Measurements from ENCODE around the gene PRKAR2B. TPM values are rescaled to one million over a fixed set of nuclear protein-coding genes. Genes with fewer than 3 reads are reported as not detected.

Gene PRKAR2B
- total and polyA plus RNA-seq, 2 experiments from 2014 or later, result 42.3 to 70.4 TPM

DNA sequence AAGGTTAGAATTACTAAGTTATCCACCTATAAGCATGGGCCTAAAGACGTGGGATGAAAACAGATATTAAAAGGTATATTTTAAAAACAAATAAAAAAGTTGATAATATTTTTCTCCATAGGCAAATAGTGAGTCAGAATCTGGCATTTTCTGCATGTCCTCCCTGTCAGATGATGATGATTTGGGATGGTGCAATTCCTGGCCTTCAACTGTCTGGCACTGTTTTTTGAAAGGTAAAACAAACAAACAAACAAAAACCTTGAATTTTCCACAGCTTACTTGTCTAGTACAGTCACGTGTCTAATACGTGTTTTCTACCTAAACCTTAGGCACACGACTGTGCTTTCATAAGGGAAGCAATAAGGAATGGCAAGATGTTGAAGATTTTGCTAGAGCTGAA is 141.7 kb downstream of the PRKAR2B start:
- no peaks in the 10 kb centered on the region for H3K27me3 ChIP-seq
- H3K27ac ChIP-seq, result no peak overlapping the region
- no peaks in the 10 kb centered on the region for H3K9me3 ChIP-seq (ENCODE audit: low read depth)
- H3K36me3 ChIP-seq, result peaks cover 77% of the 10 kb centered on the region
- H3K4me1 ChIP-seq (ENCODE audit: low read depth), result no peaks in the 10 kb centered on the region
- no peak for DNase-seq (ENCODE audit: low read depth in 1 of 2, low spot score in 1 of 2)
- no peak overlapping the region for H3K4me3 ChIP-seq
- TF ChIP-seq, protein P1, sequence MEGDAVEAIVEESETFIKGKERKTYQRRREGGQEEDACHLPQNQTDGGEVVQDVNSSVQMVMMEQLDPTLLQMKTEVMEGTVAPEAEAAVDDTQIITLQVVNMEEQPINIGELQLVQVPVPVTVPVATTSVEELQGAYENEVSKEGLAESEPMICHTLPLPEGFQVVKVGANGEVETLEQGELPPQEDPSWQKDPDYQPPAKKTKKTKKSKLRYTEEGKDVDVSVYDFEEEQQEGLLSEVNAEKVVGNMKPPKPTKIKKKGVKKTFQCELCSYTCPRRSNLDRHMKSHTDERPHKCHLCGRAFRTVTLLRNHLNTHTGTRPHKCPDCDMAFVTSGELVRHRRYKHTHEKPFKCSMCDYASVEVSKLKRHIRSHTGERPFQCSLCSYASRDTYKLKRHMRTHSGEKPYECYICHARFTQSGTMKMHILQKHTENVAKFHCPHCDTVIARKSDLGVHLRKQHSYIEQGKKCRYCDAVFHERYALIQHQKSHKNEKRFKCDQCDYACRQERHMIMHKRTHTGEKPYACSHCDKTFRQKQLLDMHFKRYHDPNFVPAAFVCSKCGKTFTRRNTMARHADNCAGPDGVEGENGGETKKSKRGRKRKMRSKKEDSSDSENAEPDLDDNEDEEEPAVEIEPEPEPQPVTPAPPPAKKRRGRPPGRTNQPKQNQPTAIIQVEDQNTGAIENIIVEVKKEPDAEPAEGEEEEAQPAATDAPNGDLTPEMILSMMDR (IDR thresholded peaks at IDR 0.05; ENCODE audit: low read depth, low read length), result no peak

DNA sequence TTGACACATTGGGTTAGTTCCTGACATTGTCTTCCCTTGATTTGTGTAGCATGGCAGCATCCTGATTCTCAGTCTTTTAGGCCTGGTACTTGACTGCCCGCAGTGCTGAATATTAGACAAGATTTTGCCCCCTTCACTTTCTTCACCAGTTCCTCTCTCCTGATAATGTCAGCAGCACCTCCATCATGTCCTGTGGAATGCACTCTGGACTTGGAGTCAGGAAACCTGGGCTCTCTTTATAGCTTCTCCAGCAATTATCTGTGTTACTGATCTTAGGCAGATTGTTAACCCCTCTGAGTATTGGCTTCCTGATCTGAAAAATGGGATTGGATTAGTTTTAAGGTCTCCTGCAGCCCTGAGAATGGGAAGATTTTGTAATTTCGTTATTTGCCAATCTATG is 143.3 kb downstream of the PRKAR2B start:
- TF ChIP-seq, protein P1 (IDR thresholded peaks at IDR 0.05; ENCODE audit: low read depth, low read length), result no peak
- Histone ChIP-seq H3K27me3 (no peaks in the 10 kb centered on the region), H3K36me3 (peaks cover 72% of the 10 kb centered on the region), H3K9me3 (ENCODE audit: low read depth) (no peaks in the 10 kb centered on the region), H3K4me3 (no peak overlapping the region), H3K4me1 (ENCODE audit: low read depth) (no peaks in the 10 kb centered on the region), H3K27ac (peak overlapping the region; percentile 3)
- no peak for DNase-seq (ENCODE audit: low read depth in 1 of 2, low spot score in 1 of 2)

DNA sequence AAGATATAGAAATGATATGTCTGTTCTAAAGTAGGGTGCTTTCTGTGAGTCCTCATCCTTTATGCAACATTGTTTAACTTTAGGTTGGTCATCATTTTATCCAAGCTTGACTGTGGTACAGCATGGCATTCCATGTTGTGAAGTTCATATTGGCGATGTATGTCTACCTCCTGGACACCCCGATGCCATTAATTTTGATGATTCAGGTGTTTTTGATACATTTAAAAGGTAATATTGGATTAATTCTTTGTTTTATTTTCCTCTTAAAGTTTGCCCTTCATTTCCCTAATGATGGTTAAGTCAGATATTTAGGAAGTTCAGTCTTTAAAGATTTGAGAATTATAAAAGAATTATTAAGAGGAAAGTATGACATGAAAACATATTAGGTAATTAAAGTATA is 145.6 kb downstream of the PRKAR2B start:
- Histone ChIP-seq H3K9me3 (ENCODE audit: low read depth) (no peaks in the 10 kb centered on the region), H3K27me3 (no peaks in the 10 kb centered on the region), H3K4me3 (no peak overlapping the region), H3K36me3 (peaks cover 72% of the 10 kb centered on the region), H3K27ac (no peak overlapping the region), H3K4me1 (ENCODE audit: low read depth) (peaks cover 4% of the 10 kb centered on the region)
- no peak for DNase-seq (ENCODE audit: low read depth in 1 of 2, low spot score in 1 of 2)
- TF ChIP-seq, protein P1 (IDR thresholded peaks at IDR 0.05; ENCODE audit: low read depth, low read length), result no peak

DNA sequence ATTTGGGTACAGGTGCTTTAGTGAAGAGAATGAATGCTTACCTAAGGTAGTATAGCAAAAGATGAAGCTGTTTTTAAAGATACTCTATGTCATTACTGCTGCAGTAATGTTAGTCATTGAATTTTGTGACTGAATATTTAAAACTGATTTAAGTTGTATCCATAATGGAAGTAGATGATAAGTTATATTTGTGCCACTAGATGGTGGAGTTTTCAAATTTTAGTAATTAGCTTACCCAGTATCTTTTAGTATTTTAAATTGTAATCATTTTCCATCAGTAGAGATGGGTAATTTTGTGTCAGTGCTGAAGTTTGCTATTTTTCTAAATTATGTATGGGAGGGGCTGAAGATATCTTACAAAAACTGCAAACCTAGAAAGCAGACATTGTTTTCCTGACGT is 149.5 kb downstream of the PRKAR2B start:
- peaks cover 60% of the 10 kb centered on the region for H3K36me3 ChIP-seq
- no peak overlapping the region for H3K4me3 ChIP-seq
- no peak for DNase-seq (ENCODE audit: low read depth in 1 of 2, low spot score in 1 of 2)
- H3K4me1 ChIP-seq (ENCODE audit: low read depth), result peaks cover 4% of the 10 kb centered on the region
- H3K27ac ChIP-seq, result peak overlapping the region; percentile 24
- no peaks in the 10 kb centered on the region for H3K27me3 ChIP-seq
- TF ChIP-seq, protein P1 (IDR thresholded peaks at IDR 0.05; ENCODE audit: low read depth, low read length), result peak; percentile 6
- H3K9me3 ChIP-seq (ENCODE audit: low read depth), result no peaks in the 10 kb centered on the region

DNA sequence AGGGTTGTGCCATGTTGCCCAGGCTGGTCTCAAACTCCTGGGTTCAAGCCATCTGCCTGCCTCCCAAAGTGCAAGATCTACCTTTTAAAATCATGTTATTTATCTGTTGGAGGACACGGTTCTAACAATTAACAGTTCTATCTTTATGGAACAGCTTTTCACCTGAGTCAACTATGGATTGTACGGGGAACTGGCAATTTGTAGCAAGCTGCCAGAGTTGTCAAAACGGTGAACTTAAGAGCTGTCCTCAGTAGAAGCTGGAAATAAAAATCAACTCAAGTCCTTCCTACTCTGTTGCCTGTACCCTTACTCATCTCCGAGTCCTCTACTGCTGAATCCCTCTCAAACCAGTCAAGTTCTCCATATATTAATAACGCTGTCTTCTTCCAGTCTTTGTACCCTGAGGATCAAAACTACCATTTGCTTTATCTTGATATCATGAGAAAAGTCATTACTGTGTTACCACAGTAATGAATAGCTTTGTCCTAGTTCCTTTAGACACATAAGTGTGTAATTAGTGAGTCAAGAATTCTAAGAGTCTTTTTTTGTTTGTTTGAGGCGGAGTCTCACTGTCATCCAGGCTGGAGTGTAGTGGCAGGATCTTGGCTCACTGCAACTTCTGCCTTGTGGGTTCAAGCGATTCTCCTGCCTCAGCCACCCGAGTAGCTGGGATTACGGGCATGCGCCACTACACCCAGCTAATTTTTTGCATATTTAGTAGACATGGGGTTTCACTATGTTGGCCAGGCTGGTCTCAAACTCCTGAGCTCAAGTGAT is 152.5 kb downstream of the PRKAR2B start:
- H3K27me3 ChIP-seq, result no peaks in the 10 kb centered on the region
- peaks cover 54% of the 10 kb centered on the region for H3K36me3 ChIP-seq
- H3K4me3 ChIP-seq, result no peak overlapping the region
- H3K27ac ChIP-seq, result no peak overlapping the region
- no peaks in the 10 kb centered on the region for H3K9me3 ChIP-seq (ENCODE audit: low read depth)
- TF ChIP-seq, protein P1 (IDR thresholded peaks at IDR 0.05; ENCODE audit: low read depth, low read length), result no peak
- H3K4me1 ChIP-seq (ENCODE audit: low read depth), result peaks cover 4% of the 10 kb centered on the region
- DNase-seq (ENCODE audit: low read depth in 1 of 2, low spot score in 1 of 2), result no peak
